NB4 (cell line): ENCODE data around the gene TAF4.

Experiments used
- DNase-seq: peaks from one replicate; pipeline ENCODE4 v3.0.0; 2010; ENCODE audit warnings: low read depth
- H3K4me3 ChIP-seq: one replicate; pipeline ENCODE4 v1.5.1; 2011; ENCODE audit warnings: mild to moderate bottlenecking, low read depth, low read length, moderate library complexity
- CTCF ChIP-seq: IDR thresholded peaks from one replicate; pipeline ENCODE4 v1.5.1; 2012; ENCODE audit warnings: low read depth, low read length
- MYC ChIP-seq: IDR thresholded peaks from 2 replicates; pipeline ENCODE4 v1.6.1; 2011; ENCODE audit warnings: low read depth, low read length
- POLR2A ChIP-seq: IDR thresholded peaks from 2 replicates; pipeline ENCODE4 v1.6.1; 2011; ENCODE audit warnings: mild to moderate bottlenecking; ENCODE audit not compliant: insufficient read length; ENCODE audit errors: extremely low read depth
- TF ChIP-seq, protein P1 (sequence below): IDR thresholded peaks from 2 replicates; pipeline ENCODE4 v1.6.1; 2011; ENCODE audit warnings: low read depth, low read length

TAF4 gene

GRCh38 chr20:62027698-62028321, 37.9 kb downstream of the TAF4 start:
- no peak overlapping the region for H3K4me3 ChIP-seq
- no peak for DNase-seq
- no peak for TF ChIP-seq POLR2A
- TF ChIP-seq MYC: no peak
- TF ChIP-seq CTCF: no peak

DNA sequence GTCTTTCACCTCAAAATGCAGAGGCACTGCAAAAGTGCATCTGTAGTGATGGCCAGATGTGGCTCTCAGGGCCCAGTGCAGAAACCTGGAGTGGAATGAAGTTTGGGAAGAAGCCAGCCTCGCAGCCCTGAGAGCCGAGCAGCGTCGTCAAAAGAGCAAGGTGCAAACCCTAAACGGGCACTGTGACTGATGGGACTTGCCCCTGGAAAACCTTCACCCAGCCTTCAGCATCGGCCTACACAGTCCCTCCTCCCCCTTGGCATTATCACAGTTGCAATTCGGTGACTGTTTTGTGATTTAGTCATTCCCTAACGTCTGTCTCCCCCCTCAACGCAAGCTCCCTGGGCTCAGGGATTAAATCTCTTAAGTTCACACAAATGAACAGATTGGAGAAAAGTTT, 38.6 kb downstream of the TAF4 start:
- no peak overlapping the region for H3K4me3 ChIP-seq
- TF ChIP-seq MYC (no peak), POLR2A (no peak), CTCF (no peak)
- TF ChIP-seq, protein P1, sequence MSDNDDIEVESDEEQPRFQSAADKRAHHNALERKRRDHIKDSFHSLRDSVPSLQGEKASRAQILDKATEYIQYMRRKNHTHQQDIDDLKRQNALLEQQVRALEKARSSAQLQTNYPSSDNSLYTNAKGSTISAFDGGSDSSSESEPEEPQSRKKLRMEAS: no peak
- DNase-seq: no peak

GRCh38 chr20:62026564-62026856, 39.2 kb downstream of the TAF4 start:
- H3K4me3 ChIP-seq: no peak overlapping the region
- TF ChIP-seq MYC (no peak), POLR2A (no peak), CTCF (no peak)
- TF ChIP-seq, protein P1: no peak
- DNase-seq: no peak

GRCh38 chr20:62025832-62026563, 39.7 kb downstream of the TAF4 start:
- DNase-seq: peak; percentile 85
- H3K4me3 ChIP-seq: peak overlapping the region; percentile 21
- TF ChIP-seq CTCF (peak; percentile 74), POLR2A (no peak), MYC (no peak)
- TF ChIP-seq, protein P1: no peak

GRCh38 chr20:62025394-62025793, 40.3 kb downstream of the TAF4 start:
- H3K4me3 ChIP-seq: no peak overlapping the region
- no peak for TF ChIP-seq CTCF
- no peak for TF ChIP-seq MYC
- TF ChIP-seq, protein P1: no peak
- TF ChIP-seq POLR2A: no peak
- peak; percentile 53 for DNase-seq
